A172 (cell line): Measurements from ENCODE around the gene PRND. TPM values are rescaled to one million over a fixed set of nuclear protein-coding genes. Genes with fewer than 3 reads are reported as not detected.
A peak's percentile ranks its signal among the peaks of the same experiment; 100 is the strongest.
"Not testable (repeated sequence)": the region's sequence is repeated elsewhere in the genome, so short reads cannot be mapped to it uniquely, and the experiment has no call there.

Experiments used
- DNase-seq: peaks from one replicate; pipeline ENCODE4 v3.0.0-alpha.2; 2015; ENCODE audit warnings: low spot score
- total RNA-seq: library from RNA; depleted of rRNA; stranded (reverse); fragments of >200 nt; shearing (Covaris generic); gene quantifications from 2 replicates; pipeline ENCODE4 v1.2.3, GENCODE V29; 2014

The PRND gene
- total RNA-seq, 1 experiment from 2014 or later, result 0.10 TPM

- no peak for DNase-seq
Observed at GRCh38 chr20:4737857-4738627, 16.3 kb downstream of the PRND start.

DNA sequence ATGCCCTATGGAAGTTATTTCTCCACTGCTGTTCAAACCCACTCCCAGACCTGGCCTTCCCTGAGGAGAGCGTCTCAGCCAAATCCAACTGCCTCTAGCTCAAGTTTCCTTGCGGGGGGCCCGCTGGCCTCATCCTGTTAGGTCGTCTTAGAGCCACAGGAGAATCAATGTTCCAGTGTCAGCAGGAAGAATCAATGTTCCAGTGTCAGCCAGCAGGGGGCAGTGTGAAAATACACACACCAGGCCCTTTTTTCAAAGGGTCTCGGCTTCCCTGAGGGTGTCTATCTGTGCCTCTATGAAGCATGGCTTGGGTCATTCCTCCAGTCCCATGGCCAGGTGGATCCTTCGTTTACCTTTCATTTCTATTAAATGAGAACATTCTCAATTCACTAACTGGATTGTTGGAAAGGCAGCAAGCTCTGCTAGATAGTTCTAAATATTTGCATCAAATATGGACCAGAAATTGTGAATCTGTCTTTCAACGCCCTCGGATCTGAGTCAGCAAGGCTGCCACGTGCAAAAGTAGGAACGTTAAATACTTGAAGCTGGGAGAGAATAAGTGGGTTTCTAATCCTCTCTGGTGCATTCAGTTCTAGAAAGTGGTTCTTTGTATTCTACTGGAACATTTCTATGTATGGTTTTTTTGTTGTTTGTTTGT lies 19.2 kb downstream of the PRND start:
- peak; percentile 47 for DNase-seq

DNA sequence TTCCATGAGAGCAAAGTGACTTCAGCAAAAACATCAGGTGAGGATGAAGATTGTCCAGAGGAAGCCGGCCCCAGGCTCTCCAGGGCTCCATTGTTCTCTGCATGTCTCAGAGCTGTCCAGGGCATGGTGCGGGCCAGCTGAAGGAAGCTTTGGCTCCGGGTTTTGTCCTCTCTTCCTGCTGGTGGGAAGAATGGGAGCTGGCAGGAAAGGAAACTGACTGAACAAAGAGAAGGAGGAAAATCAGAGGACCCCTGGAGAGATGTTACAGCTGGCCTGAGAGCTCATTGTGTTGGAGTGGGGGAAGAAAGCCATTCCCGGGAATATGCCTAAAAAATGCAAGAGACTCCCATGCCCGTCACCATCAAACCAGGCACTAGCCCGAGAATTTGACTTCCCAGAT lies 27.1 kb downstream of the PRND start:
- no peak for DNase-seq

DNA sequence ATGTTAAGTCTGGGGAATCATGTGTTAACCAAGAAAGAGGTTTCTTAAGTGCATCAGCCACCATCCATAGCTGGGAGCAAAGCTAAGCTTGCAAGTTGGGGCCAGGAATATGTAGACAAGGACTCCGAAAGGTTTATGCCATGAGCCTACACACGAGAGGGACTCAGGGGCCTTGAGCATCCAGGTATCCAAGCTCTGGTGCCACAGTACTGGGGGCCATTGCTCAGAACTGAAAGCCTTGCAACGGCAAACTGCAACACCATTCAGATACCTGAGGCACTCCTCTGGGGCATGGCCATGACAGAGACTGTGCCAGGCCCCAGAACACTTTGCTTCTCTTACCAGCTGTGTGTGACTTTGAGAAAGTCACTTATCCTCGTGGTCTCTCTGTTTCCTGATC lies 27.6 kb downstream of the PRND start:
- DNase-seq, result no peak

DNA sequence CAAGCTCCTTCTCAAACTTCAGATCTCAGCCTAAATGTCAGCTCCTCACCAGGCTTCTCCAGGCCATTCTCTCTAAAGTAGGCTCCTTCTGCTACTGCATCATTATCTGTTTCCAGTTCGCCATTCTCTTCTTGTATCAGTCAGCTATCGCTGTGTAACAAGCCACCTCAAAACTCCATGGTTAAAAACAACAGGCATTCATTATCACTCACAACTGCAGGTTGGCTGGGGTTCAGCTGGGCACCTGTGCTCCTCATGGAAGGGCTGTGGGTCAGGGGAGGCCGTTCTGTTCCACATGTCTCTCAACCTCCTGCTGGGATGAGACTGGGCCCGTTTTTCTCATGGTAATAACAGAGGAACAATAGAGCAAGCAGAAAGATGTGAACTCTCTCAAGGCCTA lies 28.7 kb downstream of the PRND start:
- DNase-seq, result no peak

- not testable (repeated sequence) for DNase-seq
Observed at GRCh38 chr20:4759100-4759884, 37.6 kb downstream of the PRND start.

DNA sequence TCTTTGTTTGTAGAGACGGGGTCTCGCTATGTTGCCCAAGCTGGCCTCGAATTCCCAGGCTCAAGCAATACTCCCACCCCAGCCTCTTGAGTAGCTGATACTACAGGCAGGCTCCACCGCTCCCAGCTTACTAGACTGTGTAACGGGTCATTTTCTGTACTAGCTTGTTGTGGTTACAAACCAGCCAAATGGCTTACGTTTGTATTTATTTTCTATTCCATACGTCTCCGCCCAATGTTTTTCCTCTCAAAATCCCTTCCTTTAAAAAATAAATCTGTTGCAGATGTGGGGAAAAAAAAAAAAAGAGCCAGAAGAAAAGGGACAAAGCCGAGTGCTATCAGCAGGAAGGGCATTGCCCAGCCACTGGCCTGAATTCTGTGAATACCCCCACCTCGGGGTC lies 41.6 kb downstream of the PRND start:
- no peak for DNase-seq

DNA sequence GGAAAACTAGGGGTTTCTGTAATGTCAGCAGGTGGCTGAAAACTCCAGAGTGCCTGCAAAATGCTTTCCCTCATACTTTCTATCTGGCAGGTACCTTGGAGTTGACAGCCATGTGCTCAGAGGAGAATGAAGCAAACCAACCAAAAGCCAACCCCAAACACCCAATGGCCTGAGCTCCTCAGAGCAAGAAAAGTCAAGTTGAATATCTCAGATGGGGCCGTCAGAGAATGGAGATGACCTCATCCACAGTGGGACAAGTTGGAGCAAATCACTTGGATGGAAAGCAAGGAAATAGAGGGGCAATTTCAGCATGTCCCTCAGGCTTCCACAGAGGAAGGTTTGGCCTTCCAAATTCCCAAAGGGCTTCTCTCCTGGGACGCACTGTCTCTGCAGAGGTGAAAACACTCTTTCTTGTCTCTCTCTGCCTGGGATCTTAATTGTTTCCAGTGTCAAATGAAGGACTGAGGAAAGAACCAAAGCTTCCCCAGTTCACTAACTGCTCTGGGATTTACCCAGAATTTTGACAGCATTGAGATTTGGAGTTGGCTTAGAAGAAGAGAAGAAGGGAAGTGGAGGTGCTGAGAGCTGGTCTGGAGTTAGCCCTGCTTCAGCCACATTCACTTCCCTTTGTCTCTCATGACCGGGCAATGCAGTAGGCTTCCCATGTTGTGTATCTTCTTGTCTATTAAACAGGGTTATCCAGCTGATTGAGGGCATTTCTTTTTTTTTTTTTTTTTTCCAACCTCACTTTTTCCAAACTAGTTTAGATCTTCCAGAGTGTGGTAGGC lies 42.2 kb downstream of the PRND start:
- no peak for DNase-seq

- DNase-seq, result no peak
Observed at GRCh38 chr20:4764805-4765204, 43.1 kb downstream of the PRND start.

DNA sequence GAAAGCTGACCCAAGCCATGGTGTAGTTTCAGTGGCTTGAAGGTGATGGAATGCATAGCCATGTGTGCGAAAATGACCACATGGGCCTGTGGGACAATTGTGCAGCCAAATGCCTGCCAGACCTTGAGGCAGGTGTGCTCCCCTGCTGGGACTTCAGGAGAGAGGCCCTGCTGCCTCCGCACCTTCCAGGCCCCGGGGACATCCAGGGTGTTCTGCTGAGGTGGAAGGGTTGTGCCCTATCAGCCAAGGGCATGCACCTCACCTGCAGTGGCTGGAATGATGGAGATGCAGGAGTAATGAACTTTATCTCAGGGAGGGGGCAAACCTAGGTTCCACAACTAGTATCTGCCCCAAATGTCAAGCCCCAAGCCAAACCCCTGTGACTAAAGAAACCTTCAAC lies 44.0 kb downstream of the PRND start:
- no peak for DNase-seq

GRCh38 chr20:4766631-4767030 lies 44.9 kb downstream of the PRND start:
- no peak for DNase-seq

DNA sequence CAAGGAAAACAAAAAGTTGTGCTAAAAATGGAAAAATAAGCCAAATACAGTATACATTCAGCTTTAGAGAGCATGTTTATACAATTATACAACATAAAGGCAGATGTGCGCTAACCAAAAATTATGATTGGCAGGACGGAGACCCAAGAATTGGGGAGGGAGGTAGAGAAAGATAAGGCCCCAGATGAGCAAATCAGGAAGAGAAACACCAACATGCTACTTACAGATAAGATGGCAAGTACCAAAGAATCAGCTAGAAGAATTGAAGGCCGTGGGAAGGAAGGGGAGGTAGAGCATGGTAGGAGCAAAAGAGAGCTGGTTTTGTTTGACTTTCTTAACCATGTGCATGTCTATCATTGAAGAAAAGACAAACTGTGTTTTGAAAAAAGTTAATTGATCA lies 45.4 kb downstream of the PRND start:
- no peak for DNase-seq

DNA sequence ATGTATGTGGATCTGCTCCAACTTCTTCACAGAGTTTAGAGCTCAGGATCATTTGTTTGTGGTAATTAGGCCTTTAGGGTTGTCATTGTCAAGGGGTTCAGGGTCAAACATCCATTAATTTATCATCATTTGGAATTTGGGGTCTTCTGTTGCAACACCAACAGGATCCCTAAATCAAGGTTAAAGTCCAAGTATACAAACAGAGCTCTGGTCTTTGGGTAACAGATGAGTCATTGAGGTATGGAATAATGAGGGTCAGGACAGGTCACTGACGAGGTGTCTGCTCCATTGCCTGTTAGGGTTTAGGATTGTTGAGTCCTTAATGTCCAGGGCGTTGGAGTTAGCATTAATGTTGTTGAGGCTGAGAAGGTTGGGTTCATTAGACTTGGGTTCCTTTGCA lies 47.6 kb downstream of the PRND start:
- no peak for DNase-seq

- DNase-seq, result no peak
Observed at GRCh38 chr20:4770026-4770425, 48.3 kb downstream of the PRND start.

DNA sequence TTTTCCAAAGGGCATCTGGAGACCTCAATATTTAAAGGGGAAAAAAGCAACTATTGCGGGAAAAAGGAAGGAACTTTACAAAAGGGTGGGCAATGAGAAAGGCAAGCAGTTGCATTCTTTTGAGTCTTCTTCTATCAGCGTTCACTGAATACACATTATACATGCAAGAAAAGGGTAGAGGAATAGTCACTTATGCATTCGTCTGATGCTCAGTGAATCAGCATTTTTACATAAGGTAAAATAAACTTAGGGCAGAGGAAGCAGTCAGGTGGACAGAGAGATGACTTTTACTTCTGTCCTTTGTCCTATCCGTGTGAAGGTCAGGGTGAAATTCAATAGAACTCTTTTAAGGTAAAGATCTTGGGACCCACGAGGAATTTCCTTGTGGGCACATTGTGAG lies 49.3 kb downstream of the PRND start:
- DNase-seq, result no peak

GRCh38 chr20:4772132-4772531 lies 50.4 kb downstream of the PRND start:
- DNase-seq, result no peak

DNA sequence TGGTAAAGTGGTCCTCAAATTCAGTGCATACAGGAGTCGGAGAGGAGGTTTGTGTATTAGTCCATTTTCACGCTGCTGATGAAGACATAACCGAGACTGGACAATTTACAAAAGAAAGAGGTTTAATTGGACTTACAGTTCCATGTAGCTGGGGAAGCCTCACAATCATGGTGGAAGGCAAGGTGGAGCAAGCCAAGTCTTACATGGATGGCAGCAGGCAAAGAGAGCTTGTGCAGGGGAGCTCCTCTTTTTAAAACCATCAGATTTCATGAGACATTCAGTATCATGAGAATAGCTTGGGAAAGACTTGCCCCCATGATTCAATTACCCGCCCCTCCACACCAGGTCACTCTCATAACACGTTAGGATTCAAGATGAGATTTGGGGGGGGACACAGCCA lies 51.3 kb downstream of the PRND start:
- DNase-seq, result not testable (repeated sequence)

- DNase-seq, result no peak
Observed at GRCh38 chr20:4773736-4774135, 52.0 kb downstream of the PRND start.

GRCh38 chr20:4774207-4774606 lies 52.5 kb downstream of the PRND start:
- DNase-seq, result no peak

DNA sequence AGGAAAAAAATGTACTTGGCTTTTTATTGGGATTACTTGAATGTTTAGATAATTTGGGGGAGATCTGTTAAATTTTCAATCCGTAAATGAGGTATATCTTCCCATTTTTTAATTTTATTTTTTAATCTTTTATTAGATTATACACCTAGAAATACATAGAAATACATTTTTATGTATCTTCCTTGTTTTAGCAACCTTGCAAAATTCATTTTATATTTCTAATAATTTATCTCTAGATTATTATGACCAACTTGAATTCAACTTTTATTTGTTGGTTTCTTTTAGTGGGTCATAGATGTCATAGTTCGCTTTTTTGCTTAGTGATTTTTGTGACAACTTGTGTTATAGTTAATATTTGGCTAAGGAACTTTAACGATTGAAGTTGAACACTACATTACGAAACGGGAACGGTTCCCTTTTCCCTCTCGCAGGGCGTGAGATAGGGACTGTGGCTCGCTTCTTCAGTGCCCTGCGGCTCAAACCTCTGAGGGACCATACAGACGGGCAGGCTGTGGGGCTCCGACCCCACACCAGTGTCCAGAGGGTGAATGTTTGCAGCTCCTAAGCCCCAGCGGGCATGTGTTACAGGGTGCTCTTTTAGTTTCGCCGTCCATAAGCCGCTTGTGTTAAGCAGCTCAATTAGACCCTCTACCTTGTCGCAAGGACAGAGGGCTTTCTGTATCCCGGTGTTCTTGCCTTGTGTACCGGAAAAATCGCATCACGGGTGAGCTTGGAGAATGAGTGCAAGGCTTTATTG lies 53.8 kb downstream of the PRND start:
- no peak for DNase-seq

GRCh38 chr20:4776079-4776630 lies 54.4 kb downstream of the PRND start:
- no peak for DNase-seq
